Lower leg skin (tissue), 4 donors: ENCODE measurements around the gene PARK7. TPM values are rescaled to one million over a fixed set of nuclear protein-coding genes. Genes with fewer than 3 reads are reported as not detected.

ENCODE experiments used
- DNase-seq, 2 donors: peaks; one replicate each; pipeline ENCODE4 v3.0.0-alpha.2; 2019; ENCODE audit warnings: low spot score in 2 of 2
- H3K4me3 ChIP-seq: fragments of 200-600 bp; sonication (generic); 2 replicates; pipeline ENCODE4 v1.5.1; 2017; ENCODE audit warnings: mild to moderate bottlenecking, low read depth; ENCODE audit not compliant: poor library complexity, severe bottlenecking
- POLR2A ChIP-seq, 2 donors: fragments of 450-650 bp; IDR thresholded peaks; one replicate each; pipeline ENCODE4 v1.6.1; 2016 to 2017; ENCODE audit warnings: antibody characterized with exemption in 2 of 2, mild to moderate bottlenecking in 1 of 2, moderate library complexity in 1 of 2
- WGBS, 2 donors: methylation state at CpG; one replicate each; pipeline ENCODE4 v1.1.5; 2018; 5-methylcytosine and 5-hydroxymethylcytosine counted together
- intact Hi-C: fragments of 100-400 bp; cut with DNase I; formaldehyde crosslinking; loops from one replicate; pipeline ENCODE4 v1.15.0; 2023; ENCODE audit warnings: low total_unique reads
- total RNA-seq, 4 donors: library from RNA; depleted of rRNA; stranded (reverse); fragments of >200 nt; gene quantifications; one replicate each; pipeline ENCODE4 v1.1.0, GENCODE V29; 2016
- TF ChIP-seq, protein P1 (sequence below), 3 donors: fragments of 450-650 bp; IDR thresholded peaks; one replicate each; pipeline ENCODE4 v1.5.1; 2016; ENCODE audit warnings: antibody characterized with exemption in 3 of 3, mild to moderate bottlenecking in 3 of 3, moderate library complexity in 2 of 3

Gene PARK7
- total RNA-seq, 4 donors from 2014 or later = 74.8 to 94.0 (median 87.8) TPM

DNA sequence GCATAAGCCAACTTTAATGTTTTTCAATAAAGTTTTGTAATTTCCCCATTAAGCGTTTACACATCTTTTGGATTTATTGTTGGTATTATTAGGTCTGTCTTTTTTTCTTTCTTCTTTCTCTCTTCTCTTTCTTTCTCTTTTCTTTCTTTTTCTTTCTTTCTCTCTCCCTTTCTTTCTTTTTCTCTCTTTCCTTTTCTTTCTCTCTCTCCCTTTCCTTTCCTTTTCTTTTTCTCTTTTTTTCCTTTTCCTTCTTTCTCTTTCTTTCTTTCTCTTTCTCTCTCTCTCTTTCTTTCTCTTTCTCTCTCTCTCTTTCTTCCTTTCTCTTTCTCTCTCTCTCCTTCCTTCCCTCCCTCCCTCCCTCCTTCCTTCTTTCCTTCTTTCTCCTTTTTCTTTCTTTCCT, 33.3 kb downstream of the PARK7 start:
- no peak for DNase-seq
- WGBS, 2 donors = 96 to 100% methylated on average over 1 of the region's 1 CpG
- H3K4me3 ChIP-seq = no peak overlapping the region
- intact Hi-C loops = no loop called here
- TF ChIP-seq, protein P1, sequence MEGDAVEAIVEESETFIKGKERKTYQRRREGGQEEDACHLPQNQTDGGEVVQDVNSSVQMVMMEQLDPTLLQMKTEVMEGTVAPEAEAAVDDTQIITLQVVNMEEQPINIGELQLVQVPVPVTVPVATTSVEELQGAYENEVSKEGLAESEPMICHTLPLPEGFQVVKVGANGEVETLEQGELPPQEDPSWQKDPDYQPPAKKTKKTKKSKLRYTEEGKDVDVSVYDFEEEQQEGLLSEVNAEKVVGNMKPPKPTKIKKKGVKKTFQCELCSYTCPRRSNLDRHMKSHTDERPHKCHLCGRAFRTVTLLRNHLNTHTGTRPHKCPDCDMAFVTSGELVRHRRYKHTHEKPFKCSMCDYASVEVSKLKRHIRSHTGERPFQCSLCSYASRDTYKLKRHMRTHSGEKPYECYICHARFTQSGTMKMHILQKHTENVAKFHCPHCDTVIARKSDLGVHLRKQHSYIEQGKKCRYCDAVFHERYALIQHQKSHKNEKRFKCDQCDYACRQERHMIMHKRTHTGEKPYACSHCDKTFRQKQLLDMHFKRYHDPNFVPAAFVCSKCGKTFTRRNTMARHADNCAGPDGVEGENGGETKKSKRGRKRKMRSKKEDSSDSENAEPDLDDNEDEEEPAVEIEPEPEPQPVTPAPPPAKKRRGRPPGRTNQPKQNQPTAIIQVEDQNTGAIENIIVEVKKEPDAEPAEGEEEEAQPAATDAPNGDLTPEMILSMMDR (IDR thresholded peaks at IDR 0.05) = no peak
- TF ChIP-seq POLR2A (IDR thresholded peaks at IDR 0.05) = no peak

DNA sequence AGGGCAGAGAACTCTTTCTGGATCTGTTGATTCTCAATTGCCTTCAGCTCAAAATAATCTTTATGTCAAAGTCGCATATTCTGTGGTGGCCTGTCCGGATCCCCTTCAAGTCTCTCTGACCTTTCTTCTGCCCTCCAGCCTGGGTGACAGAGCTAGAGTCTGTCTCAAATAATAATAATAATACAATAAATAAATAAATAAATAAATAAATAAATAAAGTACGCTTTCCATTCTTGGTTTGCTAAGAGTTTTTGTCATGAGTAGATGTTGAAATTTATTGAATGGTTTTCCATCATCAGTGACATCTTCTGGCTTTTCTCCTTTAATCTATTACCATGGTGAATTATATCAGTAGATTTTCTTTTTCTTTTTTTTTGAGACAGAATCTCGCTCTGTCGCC, 33.9 kb downstream of the PARK7 start:
- intact Hi-C loops = no loop called here
- no peak for DNase-seq
- WGBS, 2 donors = 95 to 97% methylated on average over 5 of the region's 5 CpGs

DNA sequence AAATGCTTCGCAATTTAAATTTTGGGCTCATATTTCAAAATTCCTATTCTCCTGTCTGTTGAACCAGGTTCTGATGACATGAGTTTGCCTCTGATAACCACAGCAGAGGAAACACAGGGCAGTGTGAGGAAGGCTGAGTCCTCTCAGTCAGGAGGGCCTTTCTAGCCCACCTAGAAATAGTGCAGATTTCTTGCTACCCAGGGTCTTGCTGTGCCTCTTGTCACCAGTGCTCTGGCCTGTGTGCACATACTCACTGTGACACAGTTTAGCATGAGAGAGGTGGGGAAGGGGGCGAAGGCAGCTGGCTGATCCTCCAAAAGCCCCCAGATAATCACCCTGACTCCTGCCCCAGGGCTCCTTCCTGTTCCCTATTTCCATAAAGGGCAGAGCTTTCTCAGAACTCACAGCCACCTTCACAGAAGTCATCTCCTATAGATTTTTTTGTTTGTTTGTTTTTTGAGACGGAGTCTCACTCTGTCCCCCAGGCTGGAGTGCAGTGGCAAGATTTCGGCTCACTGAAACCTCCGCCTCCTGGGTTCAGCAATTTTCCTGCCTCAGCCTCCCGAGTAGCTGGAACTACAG, 40.9 kb downstream of the PARK7 start:
- no peak overlapping the region for H3K4me3 ChIP-seq
- intact Hi-C loops = no loop called here
- DNase-seq = no peak
- 88 to 93% methylated on average over 6 of the region's 6 CpGs for WGBS, 2 donors
- no peak for TF ChIP-seq POLR2A (IDR thresholded peaks at IDR 0.05)
- TF ChIP-seq, protein P1 (IDR thresholded peaks at IDR 0.05) = no peak

More for the DNA sequence above, 33.9 kb downstream of the PARK7 start:
- no peak overlapping the region for H3K4me3 ChIP-seq
- no peak for TF ChIP-seq POLR2A (IDR thresholded peaks at IDR 0.05)
- TF ChIP-seq, protein P1 (IDR thresholded peaks at IDR 0.05) = no peak

DNA sequence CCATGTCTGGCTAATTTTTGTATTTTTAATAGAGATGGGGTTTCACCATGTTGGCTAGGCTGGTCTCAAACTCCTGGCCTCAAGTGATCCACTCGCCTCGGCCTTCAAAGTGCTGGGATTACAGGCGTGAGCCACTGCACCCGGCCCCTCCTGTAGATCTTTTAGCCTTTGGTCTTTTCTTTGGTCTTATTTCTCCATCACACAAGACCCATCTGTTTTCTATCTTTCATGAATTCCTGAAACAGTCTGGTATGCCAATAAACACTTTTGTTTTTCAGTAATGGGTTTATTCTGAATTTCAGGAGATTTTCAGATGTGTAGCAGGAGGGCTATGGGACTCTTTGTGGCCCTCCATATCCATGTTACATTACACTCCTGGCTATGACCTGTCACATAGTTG, 41.4 kb downstream of the PARK7 start:
- 80 to 81% methylated on average over 4 of the region's 4 CpGs for whole genome bisulfite sequencing, 2 donors
- no peak overlapping the region for H3K4me3 ChIP-seq
- no peak for DNase-seq
- intact Hi-C loops = no loop called here
- no peak for TF ChIP-seq POLR2A (IDR thresholded peaks at IDR 0.05)
- TF ChIP-seq, protein P1 (IDR thresholded peaks at IDR 0.05) = no peak

DNA sequence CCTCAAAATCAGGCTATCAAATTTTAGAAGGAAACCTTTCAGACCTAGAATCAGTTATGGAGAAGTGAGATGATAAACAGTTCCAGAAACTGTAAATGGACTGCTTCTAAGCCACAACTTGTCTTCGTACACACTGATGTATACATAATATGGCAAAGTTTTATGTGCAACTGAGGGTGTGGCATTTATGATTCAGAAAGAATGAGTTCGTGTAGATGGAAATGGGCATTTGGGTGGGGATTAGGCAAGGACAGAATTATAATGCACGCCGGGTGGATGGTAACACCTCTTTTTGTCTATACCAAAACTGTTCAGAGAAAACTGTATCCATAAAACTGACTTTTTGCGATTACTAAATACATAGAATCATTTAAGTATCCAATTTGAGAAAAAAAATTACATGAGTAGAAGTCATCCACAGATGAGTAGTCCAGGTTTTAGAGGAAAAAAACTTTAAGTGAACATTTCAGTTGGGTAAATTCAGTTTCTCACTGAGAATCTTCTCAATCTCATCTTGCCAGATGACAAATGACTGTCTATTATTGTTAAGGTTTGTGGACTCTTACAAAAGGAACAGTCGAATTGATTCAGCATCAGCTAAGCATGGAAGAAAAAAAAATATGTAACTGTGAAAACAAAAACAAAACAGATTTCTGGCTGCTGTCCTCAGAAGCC, 42.1 kb downstream of the PARK7 start:
- 37 to 43% methylated on average over 6 of the region's 6 CpGs for WGBS, 2 donors
- no peak overlapping the region for H3K4me3 ChIP-seq
- intact Hi-C loops = no loop called here
- DNase-seq = no peak
- no peak for TF ChIP-seq POLR2A (IDR thresholded peaks at IDR 0.05)
- TF ChIP-seq, protein P1 (IDR thresholded peaks at IDR 0.05) = no peak
